HepG2 (cell line): ENCODE measurements around the gene LDAH. TPM values are rescaled to one million over a fixed set of nuclear protein-coding genes. Genes with fewer than 3 reads are reported as not detected.

Experiments
- ARID2 ChIP-seq: sonication (generic); formaldehyde crosslinking; IDR thresholded peaks from 2 replicates; pipeline ENCODE4 v1.8.1; 2022; ENCODE audit warnings: mild to moderate bottlenecking, missing genetic modification reagents, borderline replicate concordance
- FIP1L1 ChIP-seq: fragments of 200-400 bp; formaldehyde crosslinking; IDR thresholded peaks from 2 replicates; pipeline ENCODE4 v1.6.1; 2018; ENCODE audit warnings: low read depth, mild to moderate bottlenecking, low read length, moderate library complexity, borderline replicate concordance; ENCODE audit not compliant: insufficient read depth
- FOXA3 ChIP-seq: IDR thresholded peaks from 2 replicates; pipeline ENCODE4 v1.6.1; 2016; ENCODE audit warnings: missing genetic modification reagents, missing compliant biosample characterization
- HNRNPK ChIP-seq: fragments of 200-400 bp; formaldehyde crosslinking; IDR thresholded peaks from 2 replicates; pipeline ENCODE4 v1.6.1; 2018; ENCODE audit warnings: low read length, low read depth, moderate library complexity, mild to moderate bottlenecking; ENCODE audit not compliant: poor library complexity, severe bottlenecking
- KLF12 ChIP-seq: sonication (generic); formaldehyde crosslinking; IDR thresholded peaks from 2 replicates; pipeline ENCODE4 v1.4.0; 2020; ENCODE audit warnings: missing genetic modification reagents, borderline replicate concordance
- SATB2 ChIP-seq: sonication (generic); formaldehyde crosslinking; IDR thresholded peaks from 2 replicates; pipeline ENCODE4 v1.5.0; 2020; ENCODE audit warnings: missing genetic modification reagents
- ZFP62 ChIP-seq: sonication (generic); formaldehyde crosslinking; IDR thresholded peaks from 2 replicates; pipeline ENCODE4 v1.4.0; 2020; ENCODE audit warnings: missing genetic modification reagents
- ZFP90 ChIP-seq: sonication (generic); formaldehyde crosslinking; IDR thresholded peaks from 2 replicates; pipeline ENCODE4 v1.8.0; 2022; ENCODE audit warnings: missing genetic modification reagents, mild to moderate bottlenecking, inconsistent platforms, borderline replicate concordance
- ZNF329 ChIP-seq: sonication (generic); formaldehyde crosslinking; IDR thresholded peaks from 2 replicates; pipeline ENCODE4 v1.9.0; 2021; ENCODE audit warnings: low read depth, mild to moderate bottlenecking, missing genetic modification reagents
- ZNF496 ChIP-seq: sonication (generic); formaldehyde crosslinking; IDR thresholded peaks from 2 replicates; pipeline ENCODE4 v1.8.1; 2023; ENCODE audit warnings: mild to moderate bottlenecking, moderate library complexity, missing genetic modification reagents; ENCODE audit not compliant: insufficient replicate concordance
- polyA plus RNA-seq, 8 experiments: library from polyadenylated mRNA; depleted of rRNA in 3 of 8; stranded (reverse) in 7 of 8; unstranded in 1 of 8; fragments of >200 nt; fragmentation: Illumina TruSeq in 4 of 8; extraction: Trizol in 4 of 8; gene quantifications; 2 replicates each; pipeline versions ENCODE4 v1.2.1 to v1.2.3, GENCODE V29; 2011 to 2016; ENCODE audit warnings: low read depth in 4 of 8, missing spikeins in 1 of 8, mixed read lengths in 1 of 8; ENCODE audit not compliant: insufficient read depth in 1 of 8
- total RNA-seq, 5 experiments: library from RNA; depleted of rRNA; stranded (reverse); fragments of >200 nt; fragmentation: Illumina TruSeq; extraction: Trizol; gene quantifications; 2 replicates each; pipeline ENCODE4 v1.2.3, GENCODE V29; 2016; ENCODE audit warnings: low read depth in 1 of 5
- TF ChIP-seq, protein P1 (sequence below): sonication (generic); formaldehyde crosslinking; IDR thresholded peaks from 2 replicates; pipeline ENCODE4 v1.5.1; 2020; ENCODE audit warnings: missing genetic modification reagents, mild to moderate bottlenecking, borderline replicate concordance
- TF ChIP-seq, protein P2 (sequence below): sonication (generic); formaldehyde crosslinking; IDR thresholded peaks from 2 replicates; pipeline ENCODE4 v1.5.1; 2020; ENCODE audit warnings: mild to moderate bottlenecking, moderate library complexity, missing genetic modification reagents
- TF ChIP-seq, protein P3 (sequence below): IDR thresholded peaks from 2 replicates; pipeline ENCODE4 v1.6.1; 2016; ENCODE audit warnings: mild to moderate bottlenecking
- TF ChIP-seq, protein P4 (sequence below): IDR thresholded peaks from 2 replicates; pipeline ENCODE4 v1.4.0; 2020; ENCODE audit warnings: mild to moderate bottlenecking, missing genetic modification reagents
- TF ChIP-seq, protein P5 (sequence below): sonication (generic); formaldehyde crosslinking; IDR thresholded peaks from 2 replicates; pipeline ENCODE4 v1.4.0; 2020; ENCODE audit warnings: missing genetic modification reagents, mild to moderate bottlenecking, borderline replicate concordance

The LDAH gene
- total and polyA plus RNA-seq, 2 of the 13 experiments (the other 11 are each of a cell fraction or from before 2014, with no cell fraction given), result 28.8 to 46.2 TPM

DNA sequence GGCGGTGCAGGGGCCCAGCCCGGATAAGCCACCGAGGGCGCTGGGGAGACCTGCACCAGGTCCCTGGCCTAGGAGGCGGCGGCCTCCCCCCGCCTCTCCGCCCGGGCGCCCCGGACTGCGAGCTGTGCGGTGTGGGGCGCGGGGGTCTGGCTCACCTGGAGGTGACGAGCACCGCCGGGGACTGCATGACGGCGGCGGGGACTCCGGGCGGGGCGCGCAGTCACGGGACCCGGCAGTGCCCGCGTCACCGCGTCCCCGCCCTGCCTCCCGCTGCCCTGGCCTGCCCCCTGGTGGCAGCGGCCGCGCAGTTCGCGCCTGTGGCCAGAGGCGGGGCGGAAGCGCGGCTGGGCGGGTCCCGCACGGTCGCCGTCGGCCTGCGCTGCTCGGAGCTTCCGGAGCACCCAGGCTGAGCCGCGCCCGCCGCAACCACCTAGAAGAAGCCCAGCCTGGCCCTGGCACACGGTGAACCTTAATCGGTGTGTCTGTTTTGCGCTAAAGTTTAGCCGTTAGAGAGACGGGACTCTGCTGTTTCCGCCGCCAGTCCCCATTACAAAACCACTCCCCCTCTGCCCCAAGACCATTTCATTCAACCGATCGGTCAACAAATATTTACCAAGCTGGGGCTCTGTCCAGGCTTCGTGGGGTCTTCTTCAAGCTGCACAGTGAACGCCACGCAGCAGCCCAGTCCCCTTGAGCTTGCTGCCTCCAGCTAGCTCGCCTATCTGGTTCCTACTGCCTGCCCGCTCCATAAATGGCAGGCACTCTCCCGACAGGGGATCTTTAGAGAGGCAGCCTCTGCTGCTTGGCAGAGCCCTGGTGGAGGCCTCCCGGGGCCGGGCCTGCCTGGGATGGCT is 171.8 kb downstream of the LDAH start, which contains the start of gene HS1BP3 (continued):
- TF ChIP-seq HNRNPK (peak; percentile 68), FOXA3 (peak; percentile 56; the same call in 1 of the 2 replicates), ZFP62 (CRISPR knock-in tag) (peak; percentile 20; the same call in 1 of the 2 replicates), ZNF496 (no peak), KLF12 (peak; percentile 99), ARID2 (CRISPR knock-in tag) (peak; percentile 15), SATB2 (CRISPR knock-in tag) (peak; percentile 94; the same call in 1 of the 2 replicates), FIP1L1 (no peak), ZNF329 (CRISPR knock-in tag) (peak; percentile 82; the same call in 1 of the 2 replicates), ZFP90 (CRISPR knock-in tag) (peak; percentile 93)
- TF ChIP-seq, protein P1, sequence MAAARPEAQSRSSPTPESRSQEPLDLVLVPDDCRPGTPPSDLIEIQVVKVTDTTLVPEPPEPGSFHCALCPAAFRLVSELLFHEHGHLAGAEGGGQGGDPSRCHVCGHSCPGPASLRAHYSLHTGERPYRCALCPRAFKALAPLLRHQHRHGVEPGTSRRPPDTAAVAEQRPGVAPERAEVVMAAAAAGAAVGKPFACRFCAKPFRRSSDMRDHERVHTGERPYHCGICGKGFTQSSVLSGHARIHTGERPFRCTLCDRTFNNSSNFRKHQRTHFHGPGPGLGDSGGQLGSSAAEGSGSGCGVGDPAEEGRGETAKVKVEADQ (CRISPR knock-in tag), result peak; percentile 98
- TF ChIP-seq, protein P2, sequence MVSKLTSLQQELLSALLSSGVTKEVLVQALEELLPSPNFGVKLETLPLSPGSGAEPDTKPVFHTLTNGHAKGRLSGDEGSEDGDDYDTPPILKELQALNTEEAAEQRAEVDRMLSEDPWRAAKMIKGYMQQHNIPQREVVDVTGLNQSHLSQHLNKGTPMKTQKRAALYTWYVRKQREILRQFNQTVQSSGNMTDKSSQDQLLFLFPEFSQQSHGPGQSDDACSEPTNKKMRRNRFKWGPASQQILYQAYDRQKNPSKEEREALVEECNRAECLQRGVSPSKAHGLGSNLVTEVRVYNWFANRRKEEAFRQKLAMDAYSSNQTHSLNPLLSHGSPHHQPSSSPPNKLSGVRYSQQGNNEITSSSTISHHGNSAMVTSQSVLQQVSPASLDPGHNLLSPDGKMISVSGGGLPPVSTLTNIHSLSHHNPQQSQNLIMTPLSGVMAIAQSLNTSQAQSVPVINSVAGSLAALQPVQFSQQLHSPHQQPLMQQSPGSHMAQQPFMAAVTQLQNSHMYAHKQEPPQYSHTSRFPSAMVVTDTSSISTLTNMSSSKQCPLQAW (CRISPR knock-in tag), result peak; percentile 43; the same call in 1 of the 2 replicates
- TF ChIP-seq, protein P3, sequence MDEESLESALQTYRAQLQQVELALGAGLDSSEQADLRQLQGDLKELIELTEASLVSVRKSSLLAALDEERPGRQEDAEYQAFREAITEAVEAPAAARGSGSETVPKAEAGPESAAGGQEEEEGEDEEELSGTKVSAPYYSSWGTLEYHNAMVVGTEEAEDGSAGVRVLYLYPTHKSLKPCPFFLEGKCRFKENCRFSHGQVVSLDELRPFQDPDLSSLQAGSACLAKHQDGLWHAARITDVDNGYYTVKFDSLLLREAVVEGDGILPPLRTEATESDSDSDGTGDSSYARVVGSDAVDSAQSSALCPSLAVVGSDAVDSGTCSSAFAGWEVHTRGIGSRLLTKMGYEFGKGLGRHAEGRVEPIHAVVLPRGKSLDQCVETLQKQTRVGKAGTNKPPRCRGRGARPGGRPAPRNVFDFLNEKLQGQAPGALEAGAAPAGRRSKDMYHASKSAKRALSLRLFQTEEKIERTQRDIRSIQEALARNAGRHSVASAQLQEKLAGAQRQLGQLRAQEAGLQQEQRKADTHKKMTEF, result peak; percentile 90
- TF ChIP-seq, protein P4, sequence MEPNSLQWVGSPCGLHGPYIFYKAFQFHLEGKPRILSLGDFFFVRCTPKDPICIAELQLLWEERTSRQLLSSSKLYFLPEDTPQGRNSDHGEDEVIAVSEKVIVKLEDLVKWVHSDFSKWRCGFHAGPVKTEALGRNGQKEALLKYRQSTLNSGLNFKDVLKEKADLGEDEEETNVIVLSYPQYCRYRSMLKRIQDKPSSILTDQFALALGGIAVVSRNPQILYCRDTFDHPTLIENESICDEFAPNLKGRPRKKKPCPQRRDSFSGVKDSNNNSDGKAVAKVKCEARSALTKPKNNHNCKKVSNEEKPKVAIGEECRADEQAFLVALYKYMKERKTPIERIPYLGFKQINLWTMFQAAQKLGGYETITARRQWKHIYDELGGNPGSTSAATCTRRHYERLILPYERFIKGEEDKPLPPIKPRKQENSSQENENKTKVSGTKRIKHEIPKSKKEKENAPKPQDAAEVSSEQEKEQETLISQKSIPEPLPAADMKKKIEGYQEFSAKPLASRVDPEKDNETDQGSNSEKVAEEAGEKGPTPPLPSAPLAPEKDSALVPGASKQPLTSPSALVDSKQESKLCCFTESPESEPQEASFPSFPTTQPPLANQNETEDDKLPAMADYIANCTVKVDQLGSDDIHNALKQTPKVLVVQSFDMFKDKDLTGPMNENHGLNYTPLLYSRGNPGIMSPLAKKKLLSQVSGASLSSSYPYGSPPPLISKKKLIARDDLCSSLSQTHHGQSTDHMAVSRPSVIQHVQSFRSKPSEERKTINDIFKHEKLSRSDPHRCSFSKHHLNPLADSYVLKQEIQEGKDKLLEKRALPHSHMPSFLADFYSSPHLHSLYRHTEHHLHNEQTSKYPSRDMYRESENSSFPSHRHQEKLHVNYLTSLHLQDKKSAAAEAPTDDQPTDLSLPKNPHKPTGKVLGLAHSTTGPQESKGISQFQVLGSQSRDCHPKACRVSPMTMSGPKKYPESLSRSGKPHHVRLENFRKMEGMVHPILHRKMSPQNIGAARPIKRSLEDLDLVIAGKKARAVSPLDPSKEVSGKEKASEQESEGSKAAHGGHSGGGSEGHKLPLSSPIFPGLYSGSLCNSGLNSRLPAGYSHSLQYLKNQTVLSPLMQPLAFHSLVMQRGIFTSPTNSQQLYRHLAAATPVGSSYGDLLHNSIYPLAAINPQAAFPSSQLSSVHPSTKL, result peak; percentile 72
- TF ChIP-seq, protein P5, sequence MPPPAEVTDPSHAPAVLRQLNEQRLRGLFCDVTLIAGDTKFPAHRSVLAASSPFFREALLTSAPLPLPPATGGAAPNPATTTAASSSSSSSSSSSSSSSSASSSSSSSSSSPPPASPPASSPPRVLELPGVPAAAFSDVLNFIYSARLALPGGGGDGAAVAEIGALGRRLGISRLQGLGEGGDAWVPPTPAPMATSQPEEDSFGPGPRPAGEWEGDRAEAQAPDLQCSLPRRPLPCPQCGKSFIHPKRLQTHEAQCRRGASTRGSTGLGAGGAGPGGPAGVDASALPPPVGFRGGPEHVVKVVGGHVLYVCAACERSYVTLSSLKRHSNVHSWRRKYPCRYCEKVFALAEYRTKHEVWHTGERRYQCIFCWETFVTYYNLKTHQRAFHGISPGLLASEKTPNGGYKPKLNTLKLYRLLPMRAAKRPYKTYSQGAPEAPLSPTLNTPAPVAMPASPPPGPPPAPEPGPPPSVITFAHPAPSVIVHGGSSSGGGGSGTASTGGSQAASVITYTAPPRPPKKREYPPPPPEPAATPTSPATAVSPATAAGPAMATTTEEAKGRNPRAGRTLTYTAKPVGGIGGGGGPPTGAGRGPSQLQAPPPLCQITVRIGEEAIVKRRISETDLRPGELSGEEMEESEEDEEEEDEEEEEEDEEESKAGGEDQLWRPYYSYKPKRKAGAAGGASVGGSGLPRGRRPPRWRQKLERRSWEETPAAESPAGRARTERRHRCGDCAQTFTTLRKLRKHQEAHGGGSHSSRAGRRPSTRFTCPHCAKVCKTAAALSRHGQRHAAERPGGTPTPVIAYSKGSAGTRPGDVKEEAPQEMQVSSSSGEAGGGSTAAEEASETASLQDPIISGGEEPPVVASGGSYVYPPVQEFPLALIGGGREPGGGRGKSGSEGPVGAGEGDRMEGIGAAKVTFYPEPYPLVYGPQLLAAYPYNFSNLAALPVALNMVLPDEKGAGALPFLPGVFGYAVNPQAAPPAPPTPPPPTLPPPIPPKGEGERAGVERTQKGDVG (CRISPR knock-in tag), result no peak; the same call in 1 of the 2 replicates
